GM12878 (cell line): ENCODE results near the gene FARS2. TPM values are rescaled to one million over a fixed set of nuclear protein-coding genes. Genes with fewer than 3 reads are reported as not detected.

Experiments used
- CEBPZ ChIP-seq: fragments of 150-350 bp; IDR thresholded peaks from 2 replicates; pipeline ENCODE4 v1.6.1; 2016; ENCODE audit warnings: low read depth, low read length
- HCFC1 ChIP-seq: fragments of 150-350 bp; IDR thresholded peaks from 2 replicates; pipeline ENCODE4 v1.6.1; 2014; ENCODE audit warnings: low read length
- LARP7 ChIP-seq: fragments of 450-650 bp; IDR thresholded peaks from 2 replicates; pipeline ENCODE4 v1.6.1; 2017; ENCODE audit warnings: mild to moderate bottlenecking
- MEF2A ChIP-seq: IDR thresholded peaks from 2 replicates; pipeline ENCODE4 v1.6.1; 2011; ENCODE audit warnings: low read depth, mild to moderate bottlenecking, low read length, moderate library complexity; ENCODE audit not compliant: insufficient read depth
- MXI1 ChIP-seq: fragments of 150-350 bp; IDR thresholded peaks from 2 replicates; pipeline ENCODE4 v1.6.1; 2011; ENCODE audit warnings: low read depth, mild to moderate bottlenecking, inconsistent platforms, low read length, improper control_type of control experiment
- PAX8 ChIP-seq: fragments of 450-650 bp; IDR thresholded peaks from 2 replicates; pipeline ENCODE4 v1.6.1; 2017; ENCODE audit warnings: mild to moderate bottlenecking, moderate library complexity
- RAD51 ChIP-seq: fragments of 450-650 bp; IDR thresholded peaks from 2 replicates; pipeline ENCODE4 v1.6.1; 2016; ENCODE audit warnings: moderate library complexity, mild to moderate bottlenecking, inconsistent platforms
- SKIL ChIP-seq: fragments of 450-650 bp; IDR thresholded peaks from 2 replicates; pipeline ENCODE4 v1.6.1; 2017; ENCODE audit warnings: mild to moderate bottlenecking, low read depth, inconsistent platforms; ENCODE audit not compliant: poor library complexity, severe bottlenecking
- TCF7 ChIP-seq: IDR thresholded peaks from 2 replicates; pipeline ENCODE4 v1.6.1; 2014; ENCODE audit warnings: antibody characterized with exemption, borderline replicate concordance
- ZNF207 ChIP-seq: fragments of 450-650 bp; IDR thresholded peaks from 2 replicates; pipeline ENCODE4 v1.6.1; 2014; ENCODE audit warnings: antibody characterized with exemption, mild to moderate bottlenecking, borderline replicate concordance
- ZNF622 ChIP-seq: fragments of 450-650 bp; IDR thresholded peaks from 2 replicates; pipeline ENCODE4 v1.6.1; 2017; ENCODE audit warnings: mild to moderate bottlenecking, inconsistent platforms
- polyA plus RNA-seq, 11 experiments: library from polyadenylated mRNA; depleted of rRNA in 4 of 11; unstranded in 6 of 11; stranded (reverse) in 5 of 11; fragments of >200 nt; fragmentation: Nextera tagmentation in 4 of 11; fragmentation: Illumina TruSeq in 1 of 11; extraction: Ambion mirVana in 4 of 11; extraction: Trizol in 1 of 11; gene quantifications; 1 replicate in 1 of 11; 2 replicates in 10 of 11; pipeline versions ENCODE4 v1.2.1 to v1.2.3, GENCODE V29; 2011 to 2016; ENCODE audit warnings: inconsistent platforms in 2 of 11, missing spikeins in 2 of 11, low read depth in 1 of 11
- total RNA-seq, 4 experiments: library from RNA; depleted of rRNA in 3 of 4; stranded (reverse); fragments of >200 nt in 3 of 4; fragmentation: Illumina TruSeq in 1 of 4; extraction: Trizol in 1 of 4; gene quantifications; 2 replicates each; pipeline versions ENCODE4 v1.2.1 to v1.2.3, GENCODE V29; 2013 to 2021

FARS2 gene
- total and polyA plus RNA-seq, 10 of the 15 experiments (the other 5 are each of a cell fraction or from before 2014, with no cell fraction given): 16.8 to 46.7 (median 25.6) TPM

DNA sequence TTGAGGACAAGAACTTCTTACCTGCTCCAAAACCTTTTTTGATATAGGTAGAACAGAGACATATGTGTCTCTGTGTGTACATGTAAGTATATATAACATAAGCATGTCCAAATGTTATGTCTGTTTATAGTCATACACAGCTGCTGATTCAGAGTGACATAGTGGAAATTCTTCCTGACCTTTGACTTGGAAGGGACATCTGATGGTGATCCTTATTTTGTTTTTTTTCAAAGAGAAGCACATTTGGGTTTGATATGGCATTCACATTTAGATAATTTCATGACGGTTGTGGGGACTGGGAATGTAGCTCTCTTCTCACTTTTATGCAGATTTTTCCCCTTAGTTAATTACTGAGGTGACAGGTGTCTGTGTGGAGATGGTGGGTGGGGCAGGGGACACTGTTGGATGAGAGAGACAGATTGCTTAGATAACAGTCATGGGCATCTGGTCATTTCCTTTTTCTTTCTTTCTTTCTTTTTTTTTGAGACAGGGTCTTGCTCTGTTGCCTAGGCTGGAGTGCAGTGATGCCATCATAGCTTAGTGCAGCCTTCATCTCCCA is 39.0 kb downstream of the FARS2 start (continued):
- TF ChIP-seq SKIL (no peak), HCFC1 (no peak), CEBPZ (no peak), PAX8 (no peak), TCF7 (no peak), LARP7 (no peak), MXI1 (no peak), ZNF207 (no peak), ZNF622 (no peak), RAD51 (no peak), MEF2A (no peak)
